A549 (cell line): ENCODE data around the gene HERC2. TPM values are rescaled to one million over a fixed set of nuclear protein-coding genes. Genes with fewer than 3 reads are reported as not detected.

ENCODE experiments used
- ATAC-seq, 2 experiments: fragments of 200-7000 bp in 1 of 2; fragments of >200 bp in 1 of 2; cut with Nextera tagmentation in 1 of 2; cut with Tn5 transposase in 1 of 2; 3 replicates each; pipeline versions ENCODE4 v1.8.0 to v1.9.1; 2018 to 2020; ENCODE audit warnings: mild to moderate bottlenecking in 1 of 2, moderate library complexity in 1 of 2
- CTCF ChIA-PET: fragments of 300-600 bp; sonication (Branson Sonifier 250); formaldehyde crosslinking; extraction: SDS; loops from one replicate; lab custom pipeline; 2021; ENCODE audit warnings: antibody characterized with exemption, inconsistent platforms; lab: Yijun Ruan, JAX
- POLR2A ChIA-PET: fragments of 350-600 bp; formaldehyde crosslinking; extraction: SDS; loops from one replicate; lab custom pipeline; 2021; ENCODE audit warnings: antibody characterized with exemption, inconsistent platforms; lab: Yijun Ruan, JAX
- DNase-seq, 2 experiments: peaks; one replicate each; pipeline versions ENCODE4 v3.0.0 to v3.0.0-alpha.2; 2011 to 2016; ENCODE audit warnings: low read depth in 1 of 2, low spot score in 1 of 2
- FAIRE-seq: peaks from 2 replicates; lab custom pipeline; 2011; peaks lifted over from hg19 to GRCh38; lab: Jason Lieb, UNC
- H3K27ac ChIP-seq, 2 experiments: fragments of >200 bp; sonication (Bioruptor Twin); formaldehyde crosslinking; 3 replicates each; pipeline ENCODE4 v1.5.1; 2016 to 2017
- H3K4me1 ChIP-seq: fragments of >200 bp; sonication (Bioruptor Twin); formaldehyde crosslinking; 3 replicates; pipeline ENCODE4 v1.6.1; 2016
- H3K4me2 ChIP-seq: fragments of >200 bp; sonication (Bioruptor Twin); formaldehyde crosslinking; 3 replicates; pipeline ENCODE4 v1.6.1; 2016
- H3K4me3 ChIP-seq: fragments of >200 bp; sonication (Bioruptor Twin); formaldehyde crosslinking; 3 replicates; pipeline ENCODE4 v1.5.1; 2016
- H3K9me3 ChIP-seq: fragments of >200 bp; sonication (Bioruptor Twin); formaldehyde crosslinking; 3 replicates; pipeline ENCODE4 v1.6.1; 2016
- BHLHE40 ChIP-seq: IDR thresholded peaks from 2 replicates; pipeline ENCODE4 v1.6.1; 2012; ENCODE audit warnings: low read depth, low read length, inconsistent platforms
- CBX8 ChIP-seq: fragments of 200-600 bp; sonication (generic); IDR thresholded peaks from 2 replicates; pipeline ENCODE4 v1.6.1; 2016
- EP300 ChIP-seq, 2 experiments: fragments of >200 bp; sonication (Bioruptor Twin); formaldehyde crosslinking; IDR thresholded peaks; 2 replicates in 1 of 2; 3 replicates in 1 of 2; pipeline ENCODE4 v1.6.1; 2016 to 2017
- FOSL2 ChIP-seq, 2 experiments: fragments of 450-650 bp in 1 of 2; fragments of >200 bp in 1 of 2; sonication (Bioruptor Twin) in 1 of 2; formaldehyde crosslinking; IDR thresholded peaks; 2 replicates each; pipeline versions ENCODE4 v1.5.0 to v1.6.1; 2016 to 2020; ENCODE audit warnings: mild to moderate bottlenecking in 1 of 2, moderate library complexity in 1 of 2
- HDAC2 ChIP-seq: fragments of 200-600 bp; sonication (generic); IDR thresholded peaks from 2 replicates; pipeline ENCODE4 v1.6.1; 2016
- HES2 ChIP-seq: fragments of >200 bp; sonication (Bioruptor Twin); formaldehyde crosslinking; IDR thresholded peaks from 2 replicates; pipeline ENCODE4 v1.6.1; 2016
- JUN ChIP-seq, 2 experiments: fragments of >200 bp; sonication (Bioruptor Twin); formaldehyde crosslinking; IDR thresholded peaks; 2 replicates in 1 of 2; 3 replicates in 1 of 2; pipeline ENCODE4 v1.6.1; 2016 to 2017
- KDM1A ChIP-seq: fragments of 200-600 bp; sonication (generic); IDR thresholded peaks from 2 replicates; pipeline ENCODE4 v1.6.1; 2016; ENCODE audit warnings: low read depth, mild to moderate bottlenecking
- MAFK ChIP-seq: fragments of 450-650 bp; IDR thresholded peaks from 2 replicates; pipeline ENCODE4 v1.6.1; 2014; ENCODE audit not compliant: partially characterized antibody
- MAX ChIP-seq: IDR thresholded peaks from 2 replicates; pipeline ENCODE4 v1.6.1; 2012
- NPAS2 ChIP-seq: fragments of 250-450 bp; sonication (Bioruptor Pico); IDR thresholded peaks from 2 replicates; pipeline ENCODE4 v1.8.0; 2022; ENCODE audit warnings: mild to moderate bottlenecking, moderate library complexity, borderline replicate concordance
- NR3C1 ChIP-seq: fragments of >200 bp; sonication (Bioruptor Twin); formaldehyde crosslinking; IDR thresholded peaks from 3 replicates; pipeline ENCODE4 v1.6.1; 2017
- PHF8 ChIP-seq: fragments of 200-600 bp; sonication (generic); IDR thresholded peaks from 2 replicates; pipeline ENCODE4 v1.6.1; 2016; ENCODE audit warnings: low read depth, mild to moderate bottlenecking, antibody characterized with exemption, moderate library complexity, borderline replicate concordance
- SMC3 ChIP-seq: fragments of >200 bp; sonication (Bioruptor Twin); formaldehyde crosslinking; IDR thresholded peaks from 3 replicates; pipeline ENCODE4 v1.6.1; 2018; ENCODE audit warnings: inconsistent platforms
- TP53 ChIP-seq: fragments of 250-450 bp; sonication (Bioruptor Pico); IDR thresholded peaks from 2 replicates; pipeline ENCODE4 v1.5.0; 2021; ENCODE audit warnings: mild to moderate bottlenecking, moderate library complexity
- ZC3H11A ChIP-seq: fragments of 450-650 bp; IDR thresholded peaks from 2 replicates; pipeline ENCODE4 v1.6.1; 2014; ENCODE audit warnings: antibody characterized with exemption, mild to moderate bottlenecking
- ZFP36 ChIP-seq: fragments of 450-650 bp; IDR thresholded peaks from 2 replicates; pipeline ENCODE4 v1.6.1; 2014; ENCODE audit warnings: borderline replicate concordance; ENCODE audit not compliant: partially characterized antibody
- ZSCAN20 ChIP-seq: fragments of 250-450 bp; sonication (Bioruptor Pico); IDR thresholded peaks from 2 replicates; pipeline ENCODE4 v1.8.0; 2022; ENCODE audit warnings: mild to moderate bottlenecking, moderate library complexity
- WGBS: methylation state at CpG from one replicate; pipeline ENCODE4 v1.1.6; 2017; ENCODE audit errors: missing lambda C conversion rate; 5-methylcytosine and 5-hydroxymethylcytosine counted together
- polyA plus RNA-seq, 4 experiments: library from polyadenylated mRNA; depleted of rRNA in 3 of 4; stranded (reverse); fragments of >200 nt; fragmentation: RNase III in 1 of 4; extraction: RNeasy Plus Mini Kit Qiagen cat#74134 plus additional on column Dnase treatment in 1 of 4; gene quantifications; 2 replicates in 3 of 4; 3 replicates in 1 of 4; pipeline ENCODE4 v1.2.3, GENCODE V29; 2011 to 2017
- TF ChIP-seq, protein P1 (sequence below): fragments of >200 bp; sonication (Bioruptor Twin); formaldehyde crosslinking; IDR thresholded peaks from 3 replicates; pipeline ENCODE4 v1.6.1; 2016
- TF ChIP-seq, protein P2 (sequence below): fragments of 200-600 bp; sonication (generic); IDR thresholded peaks from 2 replicates; pipeline ENCODE4 v1.6.1; 2016; ENCODE audit warnings: antibody characterized with exemption, mild to moderate bottlenecking, moderate library complexity
- TF ChIP-seq, protein P3 (sequence below): fragments of >200 bp; sonication (Bioruptor Twin); formaldehyde crosslinking; IDR thresholded peaks from 3 replicates; pipeline ENCODE4 v1.5.1; 2016

HERC2 gene
- polyA plus RNA-seq, 2 of the 4 experiments (the other 2 are of a cell fraction), result 31.4 to 32.8 TPM

DNA sequence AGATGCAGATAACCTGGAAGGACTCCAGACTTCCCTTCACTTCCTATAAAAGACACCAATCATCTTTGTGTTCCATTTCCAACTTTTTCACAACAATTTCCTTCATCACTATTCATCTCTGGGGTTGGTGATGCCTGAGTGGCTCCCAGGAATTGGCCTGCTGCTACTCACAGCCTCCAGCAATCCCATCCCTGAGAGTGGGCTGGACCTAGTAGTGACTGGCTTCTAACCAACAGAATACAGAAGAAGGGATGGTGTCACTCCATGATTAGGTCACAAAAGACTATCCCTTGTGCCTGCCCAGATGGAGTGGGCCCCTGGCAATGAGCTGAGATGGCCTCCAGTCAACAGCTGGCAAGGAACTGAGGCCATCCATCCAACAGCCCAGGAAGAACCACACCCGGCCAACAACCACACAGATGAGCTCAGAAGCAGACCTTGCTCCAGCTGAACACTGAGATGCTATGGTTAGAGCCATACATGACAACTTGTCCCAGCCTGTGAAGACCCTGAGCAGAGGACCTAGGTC lies 243.7 kb downstream of the HERC2 start:
- POLR2A ChIA-PET, result no interaction called here
- TF ChIP-seq EP300 (IDR thresholded peaks at IDR 0.05), result no peak
- TF ChIP-seq SMC3, result no peak
- no peak for TF ChIP-seq HES2
- no peak for TF ChIP-seq JUN (IDR thresholded peaks at IDR 0.05)
- TF ChIP-seq ZC3H11A, result no peak
- no peak for TF ChIP-seq MAFK
- no peak for TF ChIP-seq ZFP36
- no peak for TF ChIP-seq BHLHE40
- DNase-seq, result no peak
- no peak overlapping the region for H3K27ac ChIP-seq
- H3K4me3 ChIP-seq, result no peak overlapping the region
- WGBS, result 0% methylated on average over 1 of the region's 1 CpG
- CTCF ChIA-PET, result interaction anchor here (1.6 kb wide), 1 partner anchor 12 kb away, joined by 5 read pairs; no protein-coding TSS in a partner anchor
- H3K4me1 ChIP-seq, result no peaks in the 10 kb centered on the region
- no peak for FAIRE-seq
- no peaks in the 10 kb centered on the region for H3K9me3 ChIP-seq
- ATAC-seq, result peak in 1 of 2 experiments; percentile 39; a peak in 1 of 6 replicates
- H3K4me2 ChIP-seq, result no peak overlapping the region

DNA sequence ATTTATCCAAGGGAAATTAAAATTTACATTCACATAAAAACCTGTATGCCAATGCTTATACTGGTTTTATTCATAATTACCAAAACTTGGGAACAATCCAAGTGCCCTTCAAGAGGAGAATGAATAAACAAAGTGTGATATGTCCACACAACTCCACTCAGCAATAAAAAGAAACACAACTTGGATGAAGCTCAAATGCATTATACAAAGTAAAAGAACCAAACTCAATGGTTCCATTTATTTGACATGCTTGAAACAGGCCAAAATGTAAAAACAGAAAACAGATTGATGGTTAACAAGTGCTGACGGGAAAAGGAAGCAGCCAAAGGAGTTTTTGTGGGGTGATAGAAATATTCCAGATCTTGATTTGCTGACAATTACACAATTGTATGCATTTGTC lies 246.4 kb downstream of the HERC2 start:
- Histone ChIP-seq H3K9me3 (no peaks in the 10 kb centered on the region), H3K4me3 (no peak overlapping the region), H3K4me2 (no peak overlapping the region), H3K4me1 (no peaks in the 10 kb centered on the region), H3K27ac (no peak overlapping the region)
- DNase-seq (no peak), FAIRE-seq (peak; percentile 51), ATAC-seq (no peak)
- TF ChIP-seq, protein P1, sequence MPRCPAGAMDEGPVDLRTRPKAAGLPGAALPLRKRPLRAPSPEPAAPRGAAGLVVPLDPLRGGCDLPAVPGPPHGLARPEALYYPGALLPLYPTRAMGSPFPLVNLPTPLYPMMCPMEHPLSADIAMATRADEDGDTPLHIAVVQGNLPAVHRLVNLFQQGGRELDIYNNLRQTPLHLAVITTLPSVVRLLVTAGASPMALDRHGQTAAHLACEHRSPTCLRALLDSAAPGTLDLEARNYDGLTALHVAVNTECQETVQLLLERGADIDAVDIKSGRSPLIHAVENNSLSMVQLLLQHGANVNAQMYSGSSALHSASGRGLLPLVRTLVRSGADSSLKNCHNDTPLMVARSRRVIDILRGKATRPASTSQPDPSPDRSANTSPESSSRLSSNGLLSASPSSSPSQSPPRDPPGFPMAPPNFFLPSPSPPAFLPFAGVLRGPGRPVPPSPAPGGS, result no peak
- no peak for TF ChIP-seq ZSCAN20 (CRISPR knock-in tag)
- 66% methylated on average over 1 of the region's 1 CpG for WGBS
- ChIA-PET CTCF (interaction anchor here (3.0 kb wide), 1 partner anchor 10 kb away, joined by 11 read pairs; no protein-coding TSS in a partner anchor), POLR2A (no interaction called here)

GRCh38 chr15:28068930-28069329 lies 253.0 kb downstream of the HERC2 start:
- ATAC-seq (no peak), FAIRE-seq (no peak), DNase-seq (no peak)
- Histone ChIP-seq H3K4me3 (no peak overlapping the region), H3K9me3 (0 out of 3 replicates have a peak, but pooled peaks cover 2% of the 10 kb centered on the region), H3K4me2 (no peak overlapping the region), H3K4me1 (no peaks in the 10 kb centered on the region), H3K27ac (no peak overlapping the region)
- POLR2A ChIA-PET, result interaction anchor here (0.6 kb wide), 1 partner anchor 1180 kb away, joined by 4 read pairs; no protein-coding TSS in a partner anchor
- CTCF ChIA-PET, result interaction anchor here (1.1 kb wide), 1 partner anchor 16 kb away, joined by 3 read pairs; no protein-coding TSS in a partner anchor
- WGBS, result 4% methylated on average over 1 of the region's 1 CpG
- TF ChIP-seq FOSL2 (IDR thresholded peaks at IDR 0.05), result no peak
- no peak for TF ChIP-seq FOSL2 (CRISPR knock-in tag; IDR thresholded peaks at IDR 0.05)
- TF ChIP-seq ZFP36, result no peak
- TF ChIP-seq JUN (IDR thresholded peaks at IDR 0.05), result no peak
- no peak for TF ChIP-seq CBX8
- TF ChIP-seq NR3C1, result no peak
- no peak for TF ChIP-seq HDAC2

GRCh38 chr15:28066231-28066630 lies 255.7 kb downstream of the HERC2 start:
- H3K4me2 ChIP-seq, result no peak overlapping the region
- no peaks in the 10 kb centered on the region for H3K4me1 ChIP-seq
- H3K9me3 ChIP-seq, result peaks cover 5% of the 10 kb centered on the region; the same call in 2 of the 3 replicates
- no peak overlapping the region for H3K4me3 ChIP-seq
- no peak for ATAC-seq
- DNase-seq, result no peak
- POLR2A ChIA-PET, result no interaction called here
- 1% methylated on average over 3 of the region's 3 CpGs for WGBS
- H3K27ac ChIP-seq, result no peak overlapping the region
- CTCF ChIA-PET, result no interaction called here
- no peak for FAIRE-seq
- TF ChIP-seq NPAS2 (CRISPR knock-in tag) (no peak), EP300 (IDR thresholded peaks at IDR 0.05) (no peak), MAX (no peak), ZC3H11A (no peak), KDM1A (no peak), TP53 (CRISPR knock-in tag) (no peak), PHF8 (no peak), ZSCAN20 (CRISPR knock-in tag) (no peak)
- TF ChIP-seq, protein P2, sequence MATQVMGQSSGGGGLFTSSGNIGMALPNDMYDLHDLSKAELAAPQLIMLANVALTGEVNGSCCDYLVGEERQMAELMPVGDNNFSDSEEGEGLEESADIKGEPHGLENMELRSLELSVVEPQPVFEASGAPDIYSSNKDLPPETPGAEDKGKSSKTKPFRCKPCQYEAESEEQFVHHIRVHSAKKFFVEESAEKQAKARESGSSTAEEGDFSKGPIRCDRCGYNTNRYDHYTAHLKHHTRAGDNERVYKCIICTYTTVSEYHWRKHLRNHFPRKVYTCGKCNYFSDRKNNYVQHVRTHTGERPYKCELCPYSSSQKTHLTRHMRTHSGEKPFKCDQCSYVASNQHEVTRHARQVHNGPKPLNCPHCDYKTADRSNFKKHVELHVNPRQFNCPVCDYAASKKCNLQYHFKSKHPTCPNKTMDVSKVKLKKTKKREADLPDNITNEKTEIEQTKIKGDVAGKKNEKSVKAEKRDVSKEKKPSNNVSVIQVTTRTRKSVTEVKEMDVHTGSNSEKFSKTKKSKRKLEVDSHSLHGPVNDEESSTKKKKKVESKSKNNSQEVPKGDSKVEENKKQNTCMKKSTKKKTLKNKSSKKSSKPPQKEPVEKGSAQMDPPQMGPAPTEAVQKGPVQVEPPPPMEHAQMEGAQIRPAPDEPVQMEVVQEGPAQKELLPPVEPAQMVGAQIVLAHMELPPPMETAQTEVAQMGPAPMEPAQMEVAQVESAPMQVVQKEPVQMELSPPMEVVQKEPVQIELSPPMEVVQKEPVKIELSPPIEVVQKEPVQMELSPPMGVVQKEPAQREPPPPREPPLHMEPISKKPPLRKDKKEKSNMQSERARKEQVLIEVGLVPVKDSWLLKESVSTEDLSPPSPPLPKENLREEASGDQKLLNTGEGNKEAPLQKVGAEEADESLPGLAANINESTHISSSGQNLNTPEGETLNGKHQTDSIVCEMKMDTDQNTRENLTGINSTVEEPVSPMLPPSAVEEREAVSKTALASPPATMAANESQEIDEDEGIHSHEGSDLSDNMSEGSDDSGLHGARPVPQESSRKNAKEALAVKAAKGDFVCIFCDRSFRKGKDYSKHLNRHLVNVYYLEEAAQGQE, result no peak
- TF ChIP-seq, protein P3, sequence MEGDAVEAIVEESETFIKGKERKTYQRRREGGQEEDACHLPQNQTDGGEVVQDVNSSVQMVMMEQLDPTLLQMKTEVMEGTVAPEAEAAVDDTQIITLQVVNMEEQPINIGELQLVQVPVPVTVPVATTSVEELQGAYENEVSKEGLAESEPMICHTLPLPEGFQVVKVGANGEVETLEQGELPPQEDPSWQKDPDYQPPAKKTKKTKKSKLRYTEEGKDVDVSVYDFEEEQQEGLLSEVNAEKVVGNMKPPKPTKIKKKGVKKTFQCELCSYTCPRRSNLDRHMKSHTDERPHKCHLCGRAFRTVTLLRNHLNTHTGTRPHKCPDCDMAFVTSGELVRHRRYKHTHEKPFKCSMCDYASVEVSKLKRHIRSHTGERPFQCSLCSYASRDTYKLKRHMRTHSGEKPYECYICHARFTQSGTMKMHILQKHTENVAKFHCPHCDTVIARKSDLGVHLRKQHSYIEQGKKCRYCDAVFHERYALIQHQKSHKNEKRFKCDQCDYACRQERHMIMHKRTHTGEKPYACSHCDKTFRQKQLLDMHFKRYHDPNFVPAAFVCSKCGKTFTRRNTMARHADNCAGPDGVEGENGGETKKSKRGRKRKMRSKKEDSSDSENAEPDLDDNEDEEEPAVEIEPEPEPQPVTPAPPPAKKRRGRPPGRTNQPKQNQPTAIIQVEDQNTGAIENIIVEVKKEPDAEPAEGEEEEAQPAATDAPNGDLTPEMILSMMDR, result no peak
- TF ChIP-seq, protein P1, result no peak
